ENCODE data around the gene ARL14. TPM values are rescaled to one million over a fixed set of nuclear protein-coding genes. Genes with fewer than 3 reads are reported as not detected.
A peak's percentile ranks its signal among the peaks of the same experiment; 100 is the strongest.

Gene ARL14
- total and polyA plus RNA-seq, 8 donors = not detected

GRCh38 chr3:160698599-160699195 lies 21.7 kb downstream of the ARL14 start:
- intact Hi-C loops (cut with DNase I) = no loop called here
- H3K4me1 ChIP-seq = no peaks in the 10 kb centered on the region

GRCh38 chr3:160701490-160701889 lies 24.5 kb downstream of the ARL14 start:
- ATAC-seq (no peak), DNase-seq (no peak)
- TF ChIP-seq CTCF (IDR thresholded peaks at IDR 0.05) = no peak
- no peaks in the 10 kb centered on the region for H3K9me3 ChIP-seq
- H3K36me3 ChIP-seq = no peaks in the 10 kb centered on the region
- H3K4me3 ChIP-seq = no peak overlapping the region
- no peak overlapping the region for H3K27ac ChIP-seq
- peaks cover 0 to 7% of the 10 kb centered on the region in 2 donors for H3K27me3 ChIP-seq
- H3K4me1 ChIP-seq = no peaks in the 10 kb centered on the region
- intact Hi-C loops (cut with DNase I) = no loop called here

More at GRCh38 chr3:160698599-160699195, 21.7 kb downstream of the ARL14 start:
- H3K9me3 ChIP-seq = no peaks in the 10 kb centered on the region
- no peak overlapping the region for H3K4me3 ChIP-seq
- H3K27ac ChIP-seq = no peak overlapping the region
- TF ChIP-seq CTCF (IDR thresholded peaks at IDR 0.05) = no peak
- H3K36me3 ChIP-seq = no peaks in the 10 kb centered on the region
- no peaks in the 10 kb centered on the region for H3K27me3 ChIP-seq
- no peak for DNase-seq
- ATAC-seq = no peak

GRCh38 chr3:160702290-160702689 lies 25.3 kb downstream of the ARL14 start:
- H3K4me3 ChIP-seq = no peak overlapping the region
- no peaks in the 10 kb centered on the region for H3K4me1 ChIP-seq
- peaks cover 0 to 7% of the 10 kb centered on the region in 2 donors for H3K27me3 ChIP-seq
- no peak for DNase-seq
- no peak for ATAC-seq
- no peak for TF ChIP-seq CTCF (IDR thresholded peaks at IDR 0.05)
- no peak overlapping the region for H3K27ac ChIP-seq
- no peaks in the 10 kb centered on the region for H3K9me3 ChIP-seq
- intact Hi-C loops (cut with DNase I) = no loop called here
- no peaks in the 10 kb centered on the region for H3K36me3 ChIP-seq

GRCh38 chr3:160703974-160704373 lies 27.0 kb downstream of the ARL14 start:
- no peak overlapping the region for H3K4me3 ChIP-seq
- H3K27me3 ChIP-seq = peaks cover 0 to 7% of the 10 kb centered on the region in 2 donors
- no peaks in the 10 kb centered on the region for H3K9me3 ChIP-seq
- no peak for ATAC-seq
- no peaks in the 10 kb centered on the region for H3K36me3 ChIP-seq
- DNase-seq = no peak
- no peaks in the 10 kb centered on the region for H3K4me1 ChIP-seq
- no peak for TF ChIP-seq CTCF (IDR thresholded peaks at IDR 0.05)
- no peak overlapping the region for H3K27ac ChIP-seq
- intact Hi-C loops (cut with DNase I) = no loop called here

GRCh38 chr3:160707187-160707794 lies 30.3 kb downstream of the ARL14 start:
- DNase-seq (peak in 2 of 4 donors; percentile 18 to 62), ATAC-seq (peak; percentile 84)
- TF ChIP-seq CTCF (IDR thresholded peaks at IDR 0.05) = peak; percentile 34 to 47
- Histone ChIP-seq H3K9me3 (no peaks in the 10 kb centered on the region), H3K36me3 (no peaks in the 10 kb centered on the region), H3K27me3 (peaks cover 0 to 17% of the 10 kb centered on the region in 2 donors), H3K27ac (no peak overlapping the region), H3K4me3 (no peak overlapping the region), H3K4me1 (no peaks in the 10 kb centered on the region)
- intact Hi-C loops (cut with DNase I) = loop anchor here in 1 of 2 donors (5.0 kb wide), 1 partner anchor 235 kb away; no protein-coding TSS in a partner anchor

Measured in left lung (tissue), 10 donors.